NAMALWA (cell line): ENCODE results near the gene GJB6.
"Not testable (repeated sequence)": the region's sequence is repeated elsewhere in the genome, so short reads cannot be mapped to it uniquely, and the experiment has no call there.

Experiments
- DNase-seq: peaks from one replicate; pipeline ENCODE4 v3.0.0-alpha.2; 2015; ENCODE audit warnings: low spot score

GJB6 gene

DNA sequence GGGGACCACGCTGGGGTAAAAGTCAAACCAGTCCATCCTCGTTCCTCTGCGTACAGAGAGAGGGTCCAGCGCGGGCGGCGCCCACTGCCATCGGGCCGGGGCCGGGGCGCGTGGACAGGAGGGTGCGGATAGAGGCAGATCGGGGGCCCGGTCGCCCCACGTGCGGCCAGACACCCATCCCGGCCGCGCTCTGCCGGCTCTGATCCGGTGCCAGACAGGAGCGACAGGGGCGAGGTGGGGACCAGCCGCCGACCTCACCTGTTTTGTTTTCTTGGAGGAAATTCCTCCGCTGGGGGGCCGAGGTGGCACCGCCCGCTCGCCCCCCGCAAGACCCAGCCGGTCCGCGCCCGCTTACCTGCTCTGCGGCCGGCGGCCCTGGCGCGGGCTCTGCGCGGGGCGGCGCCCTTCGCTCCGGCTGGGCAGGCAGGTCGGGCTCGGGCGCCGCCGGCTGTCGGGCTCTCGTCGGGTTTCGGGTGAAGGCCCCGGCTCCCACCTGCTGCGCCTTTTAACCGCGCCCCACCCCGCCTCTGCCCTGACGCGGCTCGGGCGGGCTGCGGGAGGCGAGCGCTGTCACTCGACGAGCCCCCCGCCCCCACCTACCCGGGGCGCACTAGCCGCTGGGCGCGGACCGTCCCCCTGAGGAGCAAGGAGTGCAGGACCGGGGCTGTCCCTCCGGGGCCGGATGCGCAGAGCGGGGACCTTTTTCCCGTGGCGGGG lies at the start of gene GJB6:
TSS of gene GJB6 (minus strand) at position 481 of the 717 bp plus-strand sequence. CDS start 8,839 bp downstream, outside the sequence.
- DNase-seq, result no peak

DNA sequence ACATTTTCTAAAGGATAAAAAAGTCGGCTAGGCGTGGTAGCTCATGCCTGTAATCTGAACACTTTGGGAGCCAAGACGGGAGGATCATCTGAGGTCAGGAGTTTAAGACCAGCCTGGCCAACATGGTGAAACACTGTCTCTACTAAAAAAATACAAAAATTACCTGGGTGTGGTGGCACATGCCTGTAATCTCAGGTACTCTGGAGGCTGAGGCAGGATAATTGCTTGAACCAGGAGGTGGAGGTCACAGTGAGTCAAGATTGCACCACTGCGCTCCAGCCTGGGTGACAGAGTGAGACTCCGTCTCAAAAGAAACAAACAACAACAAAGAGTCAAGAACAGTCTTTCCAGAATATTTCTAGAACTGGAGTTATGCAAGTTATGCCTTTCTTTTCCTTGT lies 44.8 kb upstream of the GJB6 start:
- not testable (repeated sequence) for DNase-seq

DNA sequence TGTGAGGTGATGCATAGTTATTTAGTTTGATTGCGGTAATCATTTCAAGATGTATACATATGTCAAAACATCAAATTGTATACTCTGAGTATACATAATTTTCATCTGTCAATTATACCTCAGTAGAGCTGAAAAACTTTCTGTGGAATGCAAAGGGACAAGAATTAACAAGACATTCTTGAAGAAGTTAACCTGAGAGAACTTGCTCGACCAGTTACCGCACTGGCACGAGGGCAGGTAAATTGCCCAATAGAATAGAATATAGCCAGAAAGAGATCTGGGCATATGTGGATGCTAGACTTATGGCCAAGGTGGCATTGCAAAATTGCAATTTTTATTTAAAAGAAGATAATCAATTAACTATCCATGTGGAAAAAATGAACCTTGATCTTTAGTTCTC lies 42.3 kb upstream of the GJB6 start:
- no peak for DNase-seq

DNA sequence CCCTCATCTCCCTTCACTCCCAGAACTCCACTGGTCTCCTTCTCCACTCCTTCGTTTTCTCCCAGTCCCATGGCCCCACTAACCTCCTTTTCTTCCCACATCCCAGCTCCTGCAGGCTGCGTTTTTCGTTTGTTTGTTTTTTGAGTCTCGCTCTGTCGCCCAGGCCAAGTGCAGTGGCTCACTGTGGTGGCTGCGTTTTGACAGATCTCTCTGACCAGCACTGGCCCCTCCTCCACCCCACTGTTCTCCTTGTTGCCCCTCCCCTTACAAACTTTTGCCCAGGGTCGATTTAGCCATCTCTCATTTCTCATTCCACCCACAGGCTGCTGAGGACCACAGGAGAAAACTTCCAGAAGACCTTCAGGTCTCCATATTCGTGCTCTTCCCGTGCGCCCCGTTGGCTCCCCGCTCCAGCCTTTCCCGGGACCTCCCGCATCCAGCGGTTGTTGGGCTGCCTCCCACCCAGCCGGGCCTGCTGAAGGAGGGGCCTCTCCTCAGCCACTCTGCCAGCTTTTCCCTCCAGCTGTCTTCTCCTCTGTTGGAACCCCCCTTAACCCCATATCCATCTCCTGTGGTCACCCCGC lies 40.6 kb upstream of the GJB6 start:
- no peak for DNase-seq

DNA sequence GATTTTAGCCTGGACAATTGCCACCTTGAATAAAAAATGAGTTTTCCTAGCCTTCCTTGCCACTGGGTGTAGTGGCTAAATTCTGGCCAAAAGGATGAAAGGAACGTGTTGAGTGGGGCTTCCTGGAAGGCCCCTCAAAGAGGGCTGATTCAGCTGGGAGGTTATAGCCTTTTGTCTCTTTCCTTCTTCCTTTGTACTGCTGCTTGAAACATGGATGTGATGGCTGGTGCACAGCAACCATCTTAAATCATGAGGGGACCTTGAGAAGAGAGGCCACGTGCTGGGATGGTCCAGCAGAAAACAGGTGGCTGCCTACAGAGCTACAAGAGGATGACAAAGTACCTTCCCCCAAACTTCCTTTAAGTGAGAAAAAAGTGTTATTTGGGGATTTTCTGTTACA lies 40.0 kb upstream of the GJB6 start:
- no peak for DNase-seq

DNA sequence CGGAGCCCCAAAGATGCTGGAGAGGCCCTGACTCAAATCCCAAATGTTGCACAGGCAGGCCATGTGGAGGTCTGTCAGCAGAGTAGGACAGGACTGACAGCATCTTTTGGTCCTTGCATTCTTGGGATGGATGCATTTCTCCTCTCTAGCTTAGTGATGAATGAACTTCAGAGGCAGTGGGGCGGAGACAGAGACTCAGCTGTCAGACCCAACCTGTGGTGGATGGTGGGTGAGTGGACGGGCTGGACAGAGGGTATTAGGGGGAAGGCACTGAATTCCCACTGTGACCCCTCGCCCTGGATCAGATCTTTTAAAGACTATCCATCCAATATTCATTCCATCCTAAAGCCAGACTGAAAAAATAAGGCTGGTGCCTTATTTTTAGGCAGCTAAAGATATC lies 39.3 kb upstream of the GJB6 start:
- no peak for DNase-seq

DNA sequence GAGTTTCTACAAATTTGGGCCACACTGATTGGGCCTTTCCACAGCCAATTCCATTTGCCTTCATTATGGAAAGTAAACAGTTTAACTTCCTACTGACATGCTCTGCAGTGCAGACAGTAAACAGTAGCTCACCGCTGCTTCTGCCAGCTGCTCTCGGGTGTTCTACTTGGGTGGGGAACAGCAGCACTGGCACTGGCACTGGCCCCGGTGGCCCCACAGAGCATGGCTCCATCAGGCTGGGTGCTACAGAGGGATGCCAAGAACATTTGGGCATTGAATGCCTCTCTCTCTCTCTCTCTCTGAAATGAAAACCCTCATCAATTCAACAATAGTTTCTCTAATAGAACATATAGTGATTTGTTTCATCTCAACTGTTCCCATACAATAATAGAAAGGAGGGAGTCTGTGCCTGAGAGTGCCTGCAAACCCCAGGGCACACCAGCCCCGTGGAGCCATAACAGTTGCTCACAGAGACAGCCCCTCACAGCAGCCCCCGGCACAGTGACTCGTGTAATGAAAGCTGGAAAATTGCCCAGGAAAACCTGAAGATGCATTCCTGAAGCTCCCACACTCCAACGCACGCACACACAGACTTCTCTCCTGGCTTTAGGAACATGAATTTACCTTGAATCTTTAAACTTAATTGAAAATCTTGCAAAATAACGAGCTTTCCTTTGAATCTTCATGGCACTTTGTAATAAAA lies 38.2 kb upstream of the GJB6 start:
- no peak for DNase-seq

DNA sequence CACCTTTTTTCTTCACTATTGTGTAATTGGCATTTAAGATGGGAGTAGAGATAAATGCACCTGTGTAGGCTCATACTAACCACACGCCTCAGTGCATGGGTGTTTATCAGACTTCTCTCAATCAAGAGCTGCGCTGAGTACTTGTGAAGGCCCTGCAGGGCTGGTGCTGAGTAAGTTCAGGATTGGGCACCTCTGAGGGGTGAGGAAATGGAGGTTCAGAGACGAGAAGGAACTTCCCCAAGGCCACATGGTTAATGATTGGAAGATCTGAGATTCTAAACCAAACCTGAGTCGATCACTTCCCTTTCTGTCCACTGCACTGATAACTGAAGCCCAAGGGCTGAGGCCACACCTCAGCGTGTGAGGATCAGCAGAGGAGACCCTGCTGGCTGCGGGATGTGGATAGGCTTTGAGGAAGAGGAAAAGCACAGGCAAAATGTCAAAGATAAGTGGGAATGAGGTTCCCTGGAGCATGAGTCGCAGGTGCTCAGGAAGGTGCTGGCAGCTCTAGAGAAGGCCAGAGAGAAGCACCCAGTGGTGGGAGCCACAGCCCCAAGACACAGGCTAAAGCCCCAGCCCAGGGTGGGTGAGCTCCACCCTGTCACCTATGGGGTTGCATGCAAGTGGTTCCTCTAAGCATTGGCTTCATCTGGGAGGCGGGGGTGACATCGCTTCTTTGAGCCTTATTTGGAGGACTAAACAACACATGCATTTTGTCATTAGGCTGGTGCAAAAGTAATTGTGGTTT lies 32.3 kb upstream of the GJB6 start:
- no peak for DNase-seq

DNA sequence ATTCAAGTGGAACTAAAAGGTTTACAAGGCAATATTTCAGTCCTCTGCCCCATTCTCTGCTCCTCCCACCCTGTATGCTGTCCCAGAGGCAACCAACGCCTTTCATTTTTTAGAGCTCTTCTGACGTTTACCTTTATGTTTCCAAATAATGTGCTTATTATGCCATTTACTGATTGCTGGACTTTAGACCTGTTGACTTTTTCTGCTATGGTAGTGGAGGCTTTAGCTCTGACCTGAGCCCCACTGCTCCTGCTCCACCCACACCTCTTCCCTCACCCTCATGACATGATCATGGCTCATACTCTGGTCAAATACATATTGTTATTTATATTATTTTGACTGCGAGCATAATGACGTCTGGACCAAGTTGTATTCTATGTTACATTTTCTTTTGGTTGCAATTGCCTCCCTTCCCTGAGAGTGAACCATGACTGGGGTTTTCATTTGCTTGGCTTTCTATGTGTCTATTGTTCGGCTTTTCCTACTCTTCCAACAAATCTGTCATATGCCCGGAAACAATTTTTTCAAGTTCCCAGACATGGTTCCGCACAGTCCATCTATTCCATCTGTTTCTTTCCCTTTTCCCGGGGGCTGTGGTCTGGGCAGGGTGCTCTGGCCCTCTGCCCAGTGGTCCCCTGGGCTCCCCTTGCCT lies 31.4 kb upstream of the GJB6 start:
- no peak for DNase-seq

DNA sequence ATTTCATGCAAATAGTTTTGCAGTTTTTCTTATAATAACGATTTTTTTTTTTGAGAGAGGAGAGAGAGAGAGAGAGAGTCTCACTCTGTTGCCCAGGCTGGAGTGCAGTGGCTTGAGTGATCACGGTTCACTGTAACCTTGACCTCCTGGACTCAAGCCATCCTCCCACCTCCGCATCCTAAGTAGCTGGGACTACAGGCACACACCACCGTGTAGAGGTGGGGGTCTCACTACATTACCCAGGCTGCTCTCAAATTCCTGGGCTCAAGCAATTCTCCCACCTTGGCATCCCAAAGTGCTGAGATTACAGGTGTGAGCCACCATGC lies 26.8 kb upstream of the GJB6 start:
- DNase-seq, result no peak

DNA sequence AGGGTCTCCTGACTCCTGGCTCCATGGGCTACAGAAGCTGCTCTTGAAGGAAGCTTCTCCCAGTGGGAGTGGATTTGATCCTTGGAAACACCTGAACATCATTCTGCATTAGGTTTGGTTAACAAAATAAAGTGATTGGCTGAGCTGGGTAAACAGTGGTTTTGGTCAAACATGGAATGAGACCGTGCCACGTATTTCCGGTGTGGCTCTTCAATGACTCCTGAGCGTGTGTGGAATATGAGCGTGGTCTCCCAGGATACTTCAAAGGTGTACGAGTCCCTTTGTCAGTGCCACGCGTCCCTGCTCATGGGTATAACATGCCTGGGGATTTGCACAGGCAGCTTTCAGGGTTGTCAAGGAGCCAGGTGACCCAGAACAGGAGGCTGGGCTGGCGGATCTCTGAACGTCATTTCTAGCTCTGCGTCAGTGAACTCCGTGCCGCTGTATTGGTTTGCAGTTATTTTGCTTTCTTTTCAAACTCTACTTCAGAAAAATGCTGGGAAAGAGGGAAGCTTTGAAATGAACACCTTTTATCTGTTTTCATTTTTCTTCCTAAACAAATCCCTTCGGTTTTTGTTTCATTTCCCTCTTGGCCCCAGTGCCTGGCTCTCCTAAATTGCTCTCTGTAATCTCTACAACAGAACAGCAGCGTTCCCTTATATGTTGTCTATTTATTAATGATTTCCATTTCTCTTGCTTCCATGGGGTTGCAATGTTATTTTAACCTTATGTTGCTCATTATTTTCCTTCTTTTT lies 26.3 kb upstream of the GJB6 start:
- no peak for DNase-seq

DNA sequence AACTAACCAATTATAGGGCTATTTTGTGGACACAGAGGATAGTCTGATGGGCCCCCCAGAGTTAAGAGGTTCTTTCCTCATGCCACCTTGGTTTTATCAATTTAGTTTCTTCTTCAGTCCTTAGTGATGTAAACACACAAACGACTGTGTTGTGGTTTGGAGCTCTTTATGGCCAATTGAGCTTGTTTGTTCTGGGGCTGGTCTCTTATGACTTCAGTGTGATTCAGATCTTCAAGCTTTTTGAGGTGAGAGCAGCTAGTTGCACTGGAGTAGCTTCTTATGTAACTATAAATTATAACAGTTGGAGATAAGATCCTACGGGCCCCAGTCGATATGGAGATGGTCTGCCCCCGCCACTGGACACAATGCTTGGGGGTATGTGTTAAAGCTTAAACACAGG lies 22.0 kb upstream of the GJB6 start:
- no peak for DNase-seq

DNA sequence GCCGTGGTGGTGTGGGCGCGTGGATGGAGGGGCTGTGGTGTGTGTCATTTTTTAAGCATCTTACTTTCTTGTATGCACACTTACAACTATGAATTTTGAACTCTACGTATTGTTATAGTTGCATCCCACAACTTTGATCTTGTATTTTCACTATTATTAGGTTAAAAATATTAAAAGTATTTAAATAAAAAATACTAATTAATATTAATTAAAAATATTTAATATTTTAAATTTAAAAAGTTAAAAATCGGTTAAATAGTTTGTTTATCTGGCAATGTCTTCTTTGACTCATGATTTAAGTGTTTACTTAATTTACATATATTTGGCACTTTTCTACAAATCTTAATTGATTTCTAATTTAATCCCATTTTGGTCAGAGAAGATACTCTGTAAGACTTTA lies 17.8 kb upstream of the GJB6 start:
- no peak for DNase-seq

DNA sequence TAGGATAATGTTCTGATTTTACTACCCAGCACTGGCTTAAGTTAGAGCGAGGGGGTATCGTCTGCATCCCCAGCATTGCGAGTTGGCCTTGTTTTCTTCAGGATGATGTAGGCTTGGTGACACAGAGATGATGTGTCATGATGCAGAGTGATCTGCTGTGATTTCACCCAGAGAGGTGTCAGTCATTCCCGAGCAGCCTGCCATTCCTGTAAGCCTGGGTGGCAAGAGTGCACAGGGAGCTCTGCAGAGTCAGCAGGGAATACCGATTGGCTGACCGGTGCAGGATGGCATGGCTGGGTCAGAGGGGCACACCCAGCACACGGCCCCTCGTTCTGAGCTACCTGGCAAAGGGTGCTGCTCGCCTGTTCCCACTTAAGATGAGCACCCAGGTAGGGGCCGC lies 15.8 kb upstream of the GJB6 start:
- no peak for DNase-seq

DNA sequence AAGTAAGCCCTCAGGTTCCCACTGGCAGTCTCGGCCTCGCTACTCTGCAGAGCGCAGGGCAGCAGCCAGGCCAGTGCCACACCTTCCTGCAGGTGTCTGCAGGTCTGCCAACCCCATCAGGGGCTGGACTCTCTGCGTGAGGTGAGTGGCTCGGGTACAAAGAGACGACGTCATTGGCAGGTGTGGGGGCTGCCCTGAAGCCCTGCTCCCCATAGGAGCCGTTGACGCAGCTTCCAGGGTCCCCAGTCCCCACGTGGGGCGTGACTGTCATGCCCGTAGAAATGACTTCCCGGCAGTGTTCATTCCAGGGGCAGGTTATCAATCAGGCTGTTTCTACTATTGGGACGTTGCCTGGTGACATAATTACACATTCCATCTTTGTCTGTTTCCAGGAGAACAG lies 15.3 kb upstream of the GJB6 start:
- no peak for DNase-seq

DNA sequence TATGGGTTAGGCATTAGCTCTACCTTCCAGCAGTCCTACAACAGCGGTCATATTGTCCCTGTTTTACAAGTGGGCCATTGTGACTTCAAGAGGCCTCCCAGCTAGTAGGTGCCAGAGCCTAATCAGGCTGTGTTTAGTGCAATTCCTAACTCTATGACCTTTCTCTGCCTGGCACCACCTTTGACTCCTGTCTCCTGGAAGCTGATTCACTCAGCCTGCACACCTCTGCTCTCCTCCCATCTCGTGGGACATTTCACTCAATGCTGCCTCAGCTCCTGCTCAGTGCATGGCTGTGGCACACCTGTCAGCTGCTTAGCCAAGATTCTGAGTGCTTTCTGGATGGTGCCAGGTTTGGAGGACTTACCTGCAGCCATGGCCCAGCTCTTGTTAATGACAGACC lies 9.5 kb upstream of the GJB6 start:
- no peak for DNase-seq

DNA sequence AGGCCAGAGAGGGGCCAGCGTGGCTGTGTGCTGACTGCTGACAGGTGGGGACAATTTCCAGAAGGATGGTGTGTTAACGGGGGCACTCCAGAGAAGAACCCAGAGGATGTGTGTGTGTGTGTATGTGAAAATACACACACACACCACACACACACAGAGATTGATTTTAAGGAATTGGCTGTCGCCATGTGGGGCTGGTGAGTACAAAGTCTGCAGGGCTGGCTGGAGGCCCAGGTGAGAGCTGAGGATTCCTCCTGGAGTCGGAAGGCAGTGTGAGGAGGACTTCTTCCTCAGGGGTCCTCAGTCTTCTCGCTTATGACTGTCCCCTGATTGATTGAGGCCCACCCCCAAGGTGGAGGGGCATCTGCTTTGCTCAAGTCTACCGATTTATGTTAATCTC lies 7.6 kb upstream of the GJB6 start:
- DNase-seq, result no peak

DNA sequence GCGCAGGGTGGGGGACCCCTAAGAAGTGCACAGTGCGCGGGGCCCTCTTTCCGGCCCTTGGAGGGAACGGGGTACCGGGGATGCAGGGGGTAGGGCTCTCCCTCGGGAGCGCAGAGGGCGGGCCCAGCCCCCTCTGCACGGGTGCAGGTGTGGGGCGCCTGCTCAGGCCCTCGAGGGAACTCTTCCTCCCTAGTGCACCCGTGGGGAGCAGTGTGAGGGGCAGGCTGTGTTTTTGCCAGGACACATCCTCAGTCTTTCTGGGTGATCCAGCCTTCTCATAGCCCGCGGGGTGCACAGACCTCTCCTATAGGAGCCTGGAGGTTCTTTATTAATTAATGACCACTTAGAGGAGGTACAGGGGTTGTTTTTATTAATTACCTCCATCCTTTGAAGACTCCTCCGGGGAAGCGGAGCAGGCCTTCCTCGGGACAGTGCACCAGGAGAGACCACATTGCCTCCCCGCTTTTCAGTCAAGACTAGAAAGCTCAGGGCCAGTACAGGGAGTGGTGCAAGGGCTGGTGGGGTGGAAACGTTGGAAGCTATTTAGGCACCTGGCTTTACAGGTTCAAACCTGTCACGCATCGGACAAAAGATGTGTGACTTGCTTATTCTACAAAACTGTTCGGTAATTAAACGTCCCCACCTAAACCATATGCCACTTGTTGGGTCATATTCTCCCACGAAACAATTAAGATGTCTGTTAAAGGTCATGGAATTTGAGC lies 598 bp upstream of the GJB6 start:
- no peak for DNase-seq

DNA sequence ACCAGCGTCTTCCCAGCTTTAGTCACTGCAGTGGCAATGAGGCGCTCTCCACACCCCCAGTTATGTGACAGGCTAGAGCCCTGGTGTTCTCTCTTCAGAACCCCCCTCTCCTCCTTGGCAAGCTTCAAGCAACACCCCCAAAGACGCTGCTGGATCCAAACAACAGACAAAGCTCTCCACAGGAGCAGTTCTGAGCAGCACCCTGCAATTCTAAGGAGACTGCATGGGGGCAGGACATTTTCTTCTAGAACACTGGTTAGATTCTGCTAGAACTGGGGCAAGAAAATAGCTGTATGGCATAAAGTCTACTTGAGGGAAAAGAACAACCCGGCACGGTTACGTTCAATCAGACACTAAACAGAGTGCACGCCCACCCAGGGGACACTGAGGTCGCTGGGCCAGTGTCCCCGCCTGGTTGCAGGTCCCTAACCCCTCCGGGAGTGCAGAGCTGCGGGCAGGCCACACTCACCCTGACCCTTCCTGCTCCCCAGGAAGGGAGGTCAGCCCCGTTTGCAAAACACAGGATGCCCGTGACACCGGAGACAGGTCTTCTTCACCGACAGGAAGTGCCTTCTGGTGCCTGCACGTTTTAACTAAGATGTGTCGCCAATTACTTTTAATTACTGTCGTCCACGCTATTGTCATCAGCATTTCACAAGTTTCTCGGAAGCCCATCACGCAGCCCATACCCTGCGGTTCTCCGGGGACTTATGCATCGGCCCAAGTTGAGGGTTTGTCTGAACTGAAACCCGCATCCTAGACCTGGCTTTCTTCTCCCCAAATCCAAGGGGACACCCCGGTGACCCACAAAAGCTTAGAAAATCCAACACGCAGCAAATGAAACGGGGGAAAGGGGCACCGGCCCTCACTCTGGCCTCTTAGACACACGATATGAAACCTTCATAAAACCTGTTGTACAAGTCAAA lies 943 bp downstream of the GJB6 start:
- DNase-seq, result no peak

DNA sequence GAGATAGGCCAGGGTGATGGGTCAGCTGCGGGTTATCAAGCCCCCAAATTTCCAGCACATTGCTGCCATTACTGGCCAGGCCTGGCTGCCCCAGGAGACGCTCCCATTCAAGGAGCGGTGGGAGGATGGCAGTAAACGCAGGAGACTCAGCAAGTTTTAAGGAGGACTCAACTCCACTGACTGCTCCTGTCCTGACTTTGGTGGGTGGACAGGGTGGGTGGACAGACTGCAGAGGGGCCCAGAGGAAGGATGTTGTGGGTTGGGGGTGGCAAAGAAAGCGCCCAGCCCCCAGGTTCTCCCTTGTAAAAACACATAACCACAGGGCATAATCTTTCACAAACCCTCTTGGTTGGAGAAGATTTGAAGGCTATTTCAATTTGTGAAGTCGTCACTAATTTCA lies 4.4 kb downstream of the GJB6 start:
- no peak for DNase-seq
